ENCODE data around the gene JOSD1.

JOSD1 gene

DNA sequence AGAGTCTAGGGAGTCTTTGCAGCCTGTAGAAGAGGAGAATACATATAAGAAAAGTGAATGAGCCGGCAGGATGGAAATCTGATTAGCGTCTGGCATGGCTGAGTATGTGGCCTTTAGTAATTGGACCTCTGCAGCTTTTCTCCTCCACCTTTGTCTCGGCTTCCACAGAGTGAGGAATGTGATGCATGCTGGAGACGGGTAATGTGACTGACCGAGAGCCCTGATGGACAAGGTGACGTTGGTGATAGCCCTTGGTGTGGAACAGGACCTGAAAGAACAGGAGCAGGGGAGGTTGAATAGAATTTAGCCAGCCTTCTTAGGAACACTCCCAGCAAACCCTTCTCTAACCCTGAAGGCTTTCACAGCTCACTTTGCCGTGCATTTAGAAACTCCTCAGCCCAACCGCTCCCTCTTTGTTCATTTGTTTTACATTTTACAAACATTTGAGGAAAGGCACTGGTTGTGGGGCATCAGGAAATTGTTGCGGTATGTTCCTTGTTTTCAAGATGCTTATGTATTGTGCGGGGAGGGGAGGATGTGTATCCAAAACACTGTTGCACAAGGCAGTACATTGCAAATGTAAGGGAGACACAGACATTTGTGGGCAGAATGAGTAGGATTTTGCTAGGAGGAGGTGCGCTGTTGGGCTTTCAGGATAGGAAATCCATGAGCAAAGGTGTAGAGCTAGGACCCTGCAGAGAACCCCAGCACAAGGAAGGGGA lies 11.9 kb upstream of the JOSD1 start:
- DNase-seq (ENCODE audit: low spot score): no peak

DNA sequence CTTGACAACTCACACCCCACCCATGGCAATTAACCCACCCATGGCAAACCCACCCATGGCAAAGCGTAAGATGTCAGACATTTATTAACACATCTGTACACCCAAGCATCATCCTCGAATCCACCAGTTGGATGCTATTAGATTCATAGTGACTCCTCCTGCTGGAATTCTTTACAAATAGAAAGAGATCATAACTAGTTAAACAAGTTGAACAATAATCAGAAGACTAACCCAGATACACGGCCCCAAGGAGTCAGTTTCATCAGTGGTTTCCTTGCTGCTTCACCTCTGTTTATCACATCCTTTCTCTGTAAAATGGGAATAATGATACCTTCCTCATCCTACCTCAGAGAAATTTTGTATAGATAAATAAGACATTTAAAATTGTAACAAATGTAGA lies 10.1 kb upstream of the JOSD1 start:
- DNase-seq (ENCODE audit: low spot score): no peak

DNA sequence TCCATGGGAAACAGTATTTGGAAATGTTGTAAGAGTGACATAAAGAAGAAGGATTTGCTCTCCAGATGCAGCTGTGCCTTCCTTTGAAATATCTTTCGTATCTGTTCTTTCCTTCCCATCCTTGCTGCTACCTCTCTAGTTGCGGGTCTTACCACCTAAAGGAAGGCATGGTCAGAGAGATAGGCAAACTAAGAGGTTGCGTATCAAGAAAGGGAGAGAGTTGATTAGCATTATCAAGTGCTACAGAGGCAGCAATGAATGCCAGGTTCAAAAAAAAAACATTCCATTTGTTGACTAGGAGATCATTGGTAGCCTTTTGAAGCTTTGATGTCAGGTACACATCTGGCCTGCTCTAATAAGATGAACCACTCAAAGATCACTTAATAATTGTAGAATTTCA lies 9.6 kb upstream of the JOSD1 start:
- DNase-seq (ENCODE audit: low spot score): no peak

DNA sequence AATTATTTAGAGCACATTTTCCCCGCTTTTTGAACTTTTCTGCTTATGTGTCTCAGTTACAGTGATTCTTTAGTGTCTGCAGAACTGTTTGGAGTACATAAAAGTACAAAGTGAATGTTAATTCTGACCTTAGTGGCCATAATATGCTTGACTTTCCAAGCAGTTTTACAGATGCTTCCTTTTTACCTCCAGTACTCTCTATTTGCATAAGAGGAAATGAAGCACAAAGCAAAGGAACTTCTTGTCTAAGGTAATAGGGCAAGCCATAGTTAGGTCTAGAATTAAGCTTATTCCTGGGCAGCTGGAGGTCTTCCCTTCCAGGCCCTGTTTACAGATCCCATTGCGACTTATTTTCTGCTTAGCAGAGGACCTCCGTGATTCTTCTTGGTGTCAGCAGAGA lies 8.6 kb upstream of the JOSD1 start:
- DNase-seq (ENCODE audit: low spot score): no peak

DNA sequence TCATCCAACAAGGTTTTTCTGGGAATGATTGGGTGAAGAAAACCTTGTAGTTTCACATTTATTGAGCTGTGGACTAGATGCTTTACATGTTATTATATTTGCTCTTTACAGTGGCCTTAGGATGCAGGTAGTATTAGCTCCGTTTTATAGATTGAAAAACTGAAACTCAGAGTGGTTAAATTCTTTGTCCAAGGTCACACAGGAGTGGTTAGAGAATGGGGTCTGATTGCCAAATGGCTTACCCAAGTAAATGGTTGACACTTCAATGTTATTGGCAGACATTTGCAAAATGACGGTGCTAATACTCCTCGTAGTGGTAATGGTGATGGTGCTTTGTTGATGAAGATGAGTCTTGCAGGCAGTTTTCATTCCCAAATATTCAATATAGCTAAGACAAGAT lies 7.2 kb upstream of the JOSD1 start:
- no peak for DNase-seq (ENCODE audit: low spot score)

DNA sequence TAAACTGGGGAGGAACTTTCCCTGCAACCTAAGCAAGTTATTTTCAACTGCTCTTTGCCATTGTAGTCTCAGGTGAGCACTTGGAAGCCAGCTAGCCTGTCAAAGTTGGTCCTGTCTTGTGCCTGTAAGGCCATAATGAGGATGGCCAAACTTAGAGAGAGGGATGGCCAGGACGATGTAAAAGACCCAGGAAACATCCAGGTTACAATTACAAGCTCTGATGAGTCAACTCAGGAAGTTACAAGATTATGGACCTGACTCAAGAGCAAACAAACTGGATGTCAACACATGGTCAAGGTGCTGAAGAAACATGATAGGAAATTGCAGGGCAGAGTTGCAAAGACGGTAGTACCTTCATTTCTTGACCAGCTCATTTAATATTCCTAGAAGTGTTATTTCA lies 6.6 kb upstream of the JOSD1 start:
- DNase-seq (ENCODE audit: low spot score): no peak

DNA sequence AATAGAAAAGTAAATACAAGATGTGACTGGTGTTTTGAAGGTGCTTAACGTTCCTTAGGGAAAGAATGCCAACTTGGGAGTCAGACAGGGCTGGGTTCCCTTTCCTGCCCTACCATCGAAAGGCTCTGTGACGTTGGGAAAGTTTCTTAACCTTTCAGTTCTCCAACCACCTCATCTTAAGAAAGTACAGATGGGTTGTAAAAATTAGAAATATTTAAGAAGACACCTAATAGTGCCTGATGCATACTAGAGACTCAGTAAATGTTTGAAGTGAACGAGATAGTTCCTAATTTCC lies 6.1 kb upstream of the JOSD1 start:
- peak; percentile 13 for DNase-seq (ENCODE audit: low spot score)

DNA sequence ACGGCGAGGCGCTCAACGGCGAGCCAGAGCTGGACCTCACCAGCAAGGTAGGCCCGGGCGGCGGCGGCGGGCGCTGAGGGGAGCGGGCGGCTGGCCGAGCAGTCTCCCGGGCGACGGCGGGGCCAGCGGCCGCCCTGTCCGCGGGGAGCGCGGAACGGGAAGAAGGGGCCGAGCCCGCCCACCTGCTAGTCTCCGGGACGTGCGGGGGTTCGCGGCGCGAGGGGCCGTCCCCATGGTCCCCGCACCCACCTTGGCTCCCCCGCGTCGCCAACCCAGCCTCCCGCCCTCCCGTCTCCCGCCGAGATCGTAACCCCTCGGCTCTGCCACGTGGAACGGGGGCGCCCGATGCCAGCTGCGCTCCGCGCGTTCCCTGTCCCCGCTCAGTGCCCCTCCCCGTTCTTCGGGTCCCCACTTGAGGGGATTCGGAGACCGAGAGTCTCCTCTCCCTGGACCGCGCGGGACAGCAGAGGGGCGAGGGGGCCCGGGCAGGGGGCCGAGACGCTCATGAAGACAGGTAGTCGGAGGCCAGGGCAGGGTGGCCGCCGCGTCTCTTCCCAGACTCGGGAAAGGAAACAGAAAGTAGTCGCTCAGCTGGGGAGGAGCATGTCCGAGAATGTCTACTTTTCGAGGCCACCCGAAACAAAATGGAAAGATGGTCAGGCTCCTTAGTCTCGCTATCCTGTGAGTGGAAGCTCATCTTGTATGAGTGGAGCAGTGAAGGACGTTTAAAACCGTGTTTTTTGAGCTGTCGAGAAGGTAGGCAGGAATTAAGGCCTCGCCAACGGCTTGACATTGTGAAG lies 5.6 kb upstream of the JOSD1 start:
- DNase-seq (ENCODE audit: low spot score): peak; percentile 50

DNA sequence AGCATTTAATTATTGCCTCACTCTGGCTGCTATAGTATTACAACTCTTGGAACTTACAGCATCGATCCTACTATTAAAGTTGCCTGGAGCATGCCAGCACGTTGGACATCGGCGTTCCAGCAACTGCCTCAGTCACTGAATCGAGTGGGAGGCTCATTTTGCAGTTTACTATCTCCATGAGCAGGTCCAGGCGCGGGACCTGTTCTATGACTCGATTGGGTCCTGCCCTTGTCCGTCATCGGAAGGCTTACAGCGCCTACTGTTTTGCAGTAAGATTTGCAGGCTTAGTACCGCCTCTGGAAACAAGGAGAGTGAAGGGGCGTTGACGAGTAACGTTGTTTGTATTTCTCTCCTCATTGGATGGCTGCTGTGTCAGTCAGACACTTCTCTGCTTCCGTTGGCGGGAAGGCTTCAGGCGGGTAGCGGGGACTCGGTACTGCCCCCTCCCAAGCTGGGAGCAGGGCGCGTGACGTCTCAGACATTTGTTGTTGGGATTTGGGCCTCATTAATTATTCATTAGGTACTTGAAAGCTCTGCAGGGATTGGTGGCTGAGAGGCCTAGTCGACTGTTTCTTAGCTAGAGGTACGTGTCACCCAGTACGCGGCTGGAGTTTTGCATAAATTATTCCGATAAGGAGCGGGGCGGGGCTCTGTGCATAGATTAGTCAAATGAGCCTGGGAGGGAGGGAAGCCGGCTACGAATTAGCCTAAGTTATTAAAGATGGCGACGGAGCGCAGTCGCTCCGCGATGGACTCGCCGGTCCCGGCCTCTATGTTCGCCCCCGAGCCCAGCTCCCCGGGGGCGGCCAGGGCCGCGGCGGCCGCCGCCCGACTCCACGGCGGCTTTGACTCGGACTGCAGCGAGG lies 4.7 kb upstream of the JOSD1 start, which contains the start of gene GTPBP1:
Gene GTPBP1, plus strand, starts transcription at position 710 of the 866 bp plus-strand sequence. Its CDS starts 12 bp downstream, at position 722.
- peak; percentile 98 for DNase-seq (ENCODE audit: low spot score)

DNA sequence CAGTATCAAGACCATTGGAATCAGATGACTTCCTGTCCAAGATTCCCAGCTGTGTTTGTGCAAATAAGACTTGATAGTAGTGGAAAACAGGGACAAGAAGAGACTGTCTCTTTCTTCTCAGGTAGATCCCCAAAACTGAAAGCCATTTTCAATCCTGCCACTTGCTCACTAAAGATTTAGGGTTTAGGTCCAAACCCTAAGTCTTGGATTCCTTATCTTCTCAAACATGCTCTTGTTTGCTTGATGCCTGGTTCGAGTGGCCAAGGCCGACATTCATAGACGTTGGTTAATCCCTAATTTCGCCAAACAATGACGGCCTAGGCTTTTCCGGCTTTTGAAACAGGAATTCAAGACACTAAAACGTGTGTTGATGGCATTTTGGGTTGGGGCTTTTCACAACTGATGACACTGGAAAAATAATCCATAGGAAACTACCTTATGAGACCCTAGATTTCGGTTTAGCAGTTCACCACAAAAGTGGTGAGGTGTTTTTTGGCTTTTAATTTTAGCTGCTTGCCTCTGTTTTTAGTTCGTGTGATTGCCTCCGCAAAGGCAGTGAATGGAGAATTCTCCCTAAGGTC lies 4.0 kb upstream of the JOSD1 start:
- no peak for DNase-seq (ENCODE audit: low spot score)

DNA sequence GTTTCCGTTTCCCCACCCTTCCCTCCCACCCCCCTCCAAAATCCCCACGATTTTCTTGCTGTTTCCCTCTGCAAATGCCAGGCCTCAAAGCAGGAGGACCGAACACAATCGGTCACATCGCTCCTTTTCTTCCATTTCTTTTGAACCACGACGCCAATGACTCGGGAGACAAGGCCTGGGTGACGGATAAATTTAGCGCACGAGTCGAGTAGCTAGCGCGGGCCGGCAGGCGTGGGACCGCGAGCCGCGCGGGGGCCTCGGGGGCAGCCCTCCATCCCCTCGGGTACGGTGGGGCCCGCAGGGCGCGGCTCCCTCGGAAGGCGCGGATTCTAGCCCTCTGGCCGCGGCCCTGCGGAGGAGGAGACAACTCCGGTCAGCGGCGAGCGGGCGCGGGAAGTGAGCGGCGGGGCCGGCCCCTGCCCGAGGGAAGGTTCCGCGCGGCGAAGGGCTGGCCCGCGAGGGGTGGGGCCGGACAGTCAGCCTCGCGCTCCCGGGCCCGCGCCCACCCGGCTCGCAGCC lies 414 bp downstream of the JOSD1 start:
- peak; percentile 49 for DNase-seq (ENCODE audit: low spot score)

DNA sequence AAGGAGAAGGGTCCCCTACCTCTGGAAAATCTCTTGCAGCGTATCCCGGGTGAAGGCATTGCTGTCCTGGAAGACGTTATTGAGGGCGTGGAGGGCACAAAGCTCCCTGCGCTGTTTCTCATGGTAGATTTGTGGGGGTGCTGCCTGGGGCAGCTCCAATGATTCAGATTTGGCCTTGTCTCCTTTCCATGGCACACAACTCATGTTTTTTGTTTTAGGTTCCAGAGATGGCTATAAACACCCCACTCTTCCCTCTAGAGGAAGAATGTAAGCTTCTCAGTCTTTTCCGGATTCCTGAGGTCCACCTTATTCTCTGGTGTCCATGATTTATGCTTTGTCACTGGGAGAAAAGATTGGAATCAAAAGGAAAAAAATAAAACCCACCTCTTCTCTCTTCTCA lies 959 bp downstream of the JOSD1 start:
- peak; percentile 50 for DNase-seq (ENCODE audit: low spot score)

DNA sequence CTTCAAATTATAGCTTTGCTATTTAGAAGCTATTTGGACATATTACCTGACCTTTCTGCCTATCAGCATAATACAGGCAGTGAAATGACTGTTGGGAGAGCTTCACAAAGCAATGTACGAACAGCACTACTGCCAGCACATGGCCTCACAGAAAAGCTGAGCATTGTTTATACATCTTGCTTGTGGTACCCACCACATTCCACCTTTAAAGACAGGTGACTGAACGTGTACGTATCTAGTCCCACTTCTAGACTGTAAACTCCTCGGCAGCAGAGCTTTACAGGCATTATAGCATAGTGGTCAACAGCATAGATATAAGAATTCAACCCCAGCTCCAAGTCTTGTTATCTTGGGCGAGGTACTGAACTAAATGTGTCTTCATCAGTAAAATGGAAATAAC lies 1.6 kb downstream of the JOSD1 start:
- no peak for DNase-seq (ENCODE audit: low spot score)

DNA sequence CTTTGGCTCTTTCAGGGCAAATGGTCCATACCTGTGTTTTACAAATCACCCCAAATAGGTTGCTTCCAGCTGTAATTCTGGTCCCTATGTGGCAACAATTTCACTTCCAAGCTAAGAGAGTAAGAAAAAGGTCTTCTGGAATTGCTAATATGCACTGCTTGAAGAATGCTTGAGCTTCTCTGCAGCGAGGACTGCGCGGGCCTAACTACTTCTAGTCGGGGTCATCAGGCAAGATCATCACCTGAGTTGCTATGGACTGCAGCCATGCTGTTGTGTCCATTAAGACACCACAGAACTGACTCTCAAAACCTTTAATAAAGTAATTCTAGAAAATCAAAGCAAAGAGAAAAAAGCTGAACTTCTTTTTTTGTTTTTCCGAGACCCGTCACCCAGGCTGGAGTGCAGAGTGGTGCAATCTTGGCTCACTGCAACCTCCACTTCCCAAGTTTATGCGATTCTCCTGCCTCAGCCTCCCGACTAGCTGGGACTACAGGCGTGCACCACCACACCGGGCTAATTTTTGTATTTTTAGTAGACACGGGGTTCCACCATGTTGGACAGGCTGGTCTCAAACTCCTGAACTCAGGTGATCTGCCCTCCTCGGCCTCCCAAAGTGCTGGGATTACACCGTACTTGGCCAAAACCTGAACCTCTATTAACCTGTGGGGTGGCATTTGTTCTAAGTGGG lies 2.2 kb downstream of the JOSD1 start:
- DNase-seq (ENCODE audit: low spot score): no peak

DNA sequence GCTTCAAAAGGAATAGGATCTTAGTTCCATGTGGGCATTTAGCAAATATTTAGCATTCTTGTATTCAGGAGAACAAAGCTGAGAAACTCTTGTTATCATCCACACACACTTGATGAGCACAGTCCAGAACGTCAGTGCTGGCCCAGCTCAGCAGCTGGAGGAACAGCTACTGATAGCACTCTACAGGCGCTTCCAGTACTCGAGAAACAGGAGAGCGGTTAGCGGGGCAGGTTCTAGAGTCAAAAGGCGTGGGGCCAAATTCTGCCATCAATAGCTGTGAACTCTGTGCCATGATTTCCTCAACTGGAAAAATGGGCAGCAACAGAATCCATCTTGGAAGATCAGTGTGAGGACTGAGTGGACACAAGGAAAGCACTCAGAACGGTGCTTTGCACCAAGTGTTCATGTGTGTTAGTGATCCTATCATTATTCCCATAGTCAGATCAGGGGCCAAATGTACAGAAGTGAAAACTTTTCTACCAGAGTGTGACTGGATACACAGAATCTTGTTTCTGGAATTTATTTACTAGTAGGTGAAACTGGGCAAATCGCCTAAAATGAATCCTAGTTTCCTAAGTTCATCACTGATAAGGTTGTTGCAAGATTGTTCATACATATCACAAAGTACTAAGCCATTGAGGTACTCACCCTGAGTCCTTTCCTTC lies 3.2 kb downstream of the JOSD1 start:
- no peak for DNase-seq (ENCODE audit: low spot score)

DNA sequence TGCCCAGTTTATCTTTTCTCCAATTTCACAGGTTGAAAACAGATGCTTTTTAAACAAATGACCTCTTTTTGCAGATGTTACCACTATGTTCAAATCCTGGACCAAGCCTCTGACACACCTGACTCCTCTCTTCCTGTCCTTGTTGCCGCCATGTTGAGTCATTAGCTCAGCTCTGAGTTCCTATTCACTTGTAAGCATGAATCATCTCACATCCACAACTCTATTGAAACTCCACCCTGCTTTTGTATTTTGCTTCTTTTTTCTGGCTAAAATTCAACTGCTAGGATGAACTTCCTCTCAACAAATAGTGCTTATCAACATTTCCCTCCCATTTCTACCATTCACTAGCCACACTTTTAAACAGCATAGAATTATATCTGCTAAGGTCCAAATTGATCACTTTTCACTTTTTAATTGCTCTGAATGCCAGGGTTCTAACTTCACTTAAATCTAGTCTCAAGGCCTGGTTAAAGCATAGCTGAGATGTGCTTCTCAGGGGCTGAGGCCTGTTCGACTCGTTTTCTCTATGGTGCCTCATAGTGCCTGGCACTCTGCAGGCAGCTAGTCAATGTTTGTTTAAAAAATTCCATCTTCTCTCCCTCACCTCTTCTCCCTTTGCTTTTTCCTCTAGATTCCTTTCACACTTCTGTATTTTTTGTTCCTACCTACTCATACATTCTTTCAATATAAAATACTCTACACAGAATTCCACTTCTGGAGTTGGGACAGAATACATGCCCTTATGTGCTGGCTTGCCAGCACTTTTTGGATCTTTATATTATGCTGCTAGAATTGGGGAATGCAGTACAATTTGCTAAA lies 3.9 kb downstream of the JOSD1 start:
- DNase-seq (ENCODE audit: low spot score): peak; percentile 74

DNA sequence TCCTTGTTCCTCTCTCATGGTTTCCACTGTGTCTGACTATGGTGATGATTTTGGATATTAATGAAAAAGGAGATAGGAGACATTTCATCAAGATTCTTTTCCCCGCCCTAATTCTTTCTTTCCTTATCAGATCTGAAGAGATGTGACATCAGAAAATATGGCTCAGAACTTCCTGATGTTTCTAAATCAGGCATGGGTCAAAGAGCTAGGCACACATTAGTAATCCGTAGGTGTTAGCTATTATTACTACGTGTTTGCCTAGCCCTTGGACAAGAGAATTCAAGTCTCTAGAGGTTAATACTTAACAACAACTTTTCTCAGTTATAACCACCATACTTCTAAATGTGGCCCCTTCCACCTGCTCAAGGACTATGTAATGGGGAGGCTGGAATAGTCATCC lies 5.8 kb downstream of the JOSD1 start:
- no peak for DNase-seq (ENCODE audit: low spot score)

DNA sequence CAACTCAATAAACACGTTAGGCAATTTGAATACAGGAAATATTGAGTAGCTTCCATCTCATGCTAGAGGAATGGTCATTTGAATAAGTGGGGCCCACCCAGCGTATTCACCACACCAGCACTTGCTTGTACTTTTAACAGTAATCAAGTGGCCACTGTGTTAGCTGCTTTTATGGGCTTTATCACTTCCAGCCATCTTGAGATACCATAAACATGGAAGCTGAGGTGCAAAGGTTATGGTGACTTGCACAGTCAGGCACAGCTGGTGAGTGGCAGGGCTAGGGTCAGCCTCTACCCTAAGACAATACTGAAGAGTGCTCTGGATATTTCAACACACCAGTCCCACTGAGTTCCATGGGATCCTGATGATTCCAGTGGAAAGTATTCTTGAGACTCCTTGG lies 6.7 kb downstream of the JOSD1 start:
- no peak for DNase-seq (ENCODE audit: low spot score)

DNA sequence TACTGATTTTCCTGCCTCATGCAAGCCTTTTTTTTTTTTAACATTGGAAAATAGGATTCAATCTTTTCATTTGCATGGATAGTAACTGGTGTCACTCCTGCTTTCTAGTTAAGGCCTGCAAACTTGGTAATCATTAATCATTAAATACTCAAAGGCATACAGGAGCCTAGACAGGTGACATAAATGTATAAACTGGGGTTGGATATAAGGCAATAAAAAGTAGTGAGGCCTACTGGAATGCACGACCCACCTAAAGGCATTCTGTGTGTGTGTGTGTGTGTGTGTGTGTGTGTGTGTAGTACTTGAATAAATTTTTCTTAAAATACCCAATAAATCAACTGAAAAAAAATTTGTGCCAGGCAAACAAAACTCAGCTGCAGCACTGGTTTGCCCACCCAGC lies 11.1 kb downstream of the JOSD1 start:
- DNase-seq (ENCODE audit: low spot score): no peak

DNA sequence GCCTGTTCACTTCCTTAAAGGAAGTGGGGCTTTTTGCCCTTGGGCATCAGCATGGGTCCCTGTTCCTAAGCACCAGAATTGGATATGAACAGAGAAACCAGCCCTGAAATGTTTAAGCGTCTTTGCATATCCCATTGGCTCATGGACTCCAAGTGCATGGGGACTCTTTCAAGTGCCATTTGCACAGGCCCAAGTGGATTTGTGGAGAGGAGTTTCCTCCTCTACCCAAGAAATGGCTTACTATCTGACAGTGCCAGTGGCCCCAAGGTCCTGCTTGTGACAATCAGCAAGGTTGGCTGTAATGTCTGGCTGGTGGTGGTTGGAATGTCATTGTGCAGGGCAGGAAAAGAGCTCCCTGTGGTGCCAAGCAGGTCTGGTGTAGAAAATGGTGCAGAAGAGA lies 15.0 kb downstream of the JOSD1 start:
- no peak for DNase-seq (ENCODE audit: low spot score)

Measured in AG08395 (cell line).